NB4 (cell line): ENCODE measurements around the gene KCNG4.

Experiments
- CTCF ChIP-seq: IDR thresholded peaks from one replicate; pipeline ENCODE4 v1.5.1; 2012; ENCODE audit warnings: low read depth, low read length
- MAX ChIP-seq: IDR thresholded peaks from 2 replicates; pipeline ENCODE4 v1.6.1; 2011; ENCODE audit warnings: low read depth, low read length
- MYC ChIP-seq: IDR thresholded peaks from 2 replicates; pipeline ENCODE4 v1.6.1; 2011; ENCODE audit warnings: low read depth, low read length
- POLR2A ChIP-seq: IDR thresholded peaks from 2 replicates; pipeline ENCODE4 v1.6.1; 2011; ENCODE audit warnings: mild to moderate bottlenecking; ENCODE audit not compliant: insufficient read length; ENCODE audit errors: extremely low read depth

- TF ChIP-seq CTCF, result no peak
- no peak for TF ChIP-seq MAX
- no peak for TF ChIP-seq POLR2A
- TF ChIP-seq MYC, result no peak
These were observed 45.8 kb downstream of the KCNG4 start for GRCh38 chr16:84194018-84194417.
